HepG2 (cell line): ENCODE data around the gene NACC2. TPM values are rescaled to one million over a fixed set of nuclear protein-coding genes. Genes with fewer than 3 reads are reported as not detected.

Source experiments
- ATF7-NPFF ChIP-seq: sonication (generic); formaldehyde crosslinking; IDR thresholded peaks from 2 replicates; pipeline ENCODE4 v1.8.1; 2023; ENCODE audit warnings: mild to moderate bottlenecking, low read depth, missing genetic modification reagents, moderate library complexity
- CSRNP2 ChIP-seq: sonication (generic); formaldehyde crosslinking; conservative IDR thresholded peaks from 2 replicates; pipeline ENCODE4 v1.8.0; 2022; ENCODE audit warnings: low read depth, missing genetic modification reagents
- FIP1L1 ChIP-seq: fragments of 200-400 bp; formaldehyde crosslinking; IDR thresholded peaks from 2 replicates; pipeline ENCODE4 v1.6.1; 2018; ENCODE audit warnings: low read depth, mild to moderate bottlenecking, low read length, moderate library complexity, borderline replicate concordance; ENCODE audit not compliant: insufficient read depth
- FLYWCH1 ChIP-seq: sonication (generic); formaldehyde crosslinking; IDR thresholded peaks from 2 replicates; pipeline ENCODE4 v1.8.1; 2023; ENCODE audit warnings: mild to moderate bottlenecking, missing genetic modification reagents
- HBP1 ChIP-seq: IDR thresholded peaks from 2 replicates; pipeline ENCODE4 v1.6.1; 2016; ENCODE audit warnings: low read depth, control low read depth
- KDM5A ChIP-seq: fragments of 200-600 bp; sonication (generic); IDR thresholded peaks from 2 replicates; pipeline ENCODE4 v1.7.0; 2018; ENCODE audit warnings: antibody characterized with exemption, mild to moderate bottlenecking, low read length, borderline replicate concordance
- MAF1 ChIP-seq: sonication (generic); formaldehyde crosslinking; IDR thresholded peaks from 2 replicates; pipeline ENCODE4 v1.5.0; 2020; ENCODE audit warnings: missing genetic modification reagents, borderline replicate concordance
- MAZ ChIP-seq, 2 experiments: sonication (generic) in 1 of 2; formaldehyde crosslinking in 1 of 2; IDR thresholded peaks; 2 replicates each; pipeline versions ENCODE4 v1.5.0 to v1.6.1; 2012 to 2020; ENCODE audit warnings: low read depth in 2 of 2, mild to moderate bottlenecking in 2 of 2, borderline replicate concordance in 1 of 2, improper control_type of control experiment in 1 of 2, low read length in 1 of 2, missing genetic modification reagents in 1 of 2, moderate library complexity in 1 of 2
- MED13 ChIP-seq: sonication (generic); formaldehyde crosslinking; IDR thresholded peaks from 2 replicates; pipeline ENCODE4 v1.5.0; 2020; ENCODE audit warnings: missing genetic modification reagents
- MLLT10 ChIP-seq: sonication (generic); formaldehyde crosslinking; IDR thresholded peaks from 2 replicates; pipeline ENCODE4 v1.4.0; 2020; ENCODE audit warnings: missing genetic modification reagents
- PAF1 ChIP-seq: IDR thresholded peaks from 2 replicates; pipeline ENCODE4 v1.6.1; 2016; ENCODE audit warnings: missing genetic modification reagents, missing compliant biosample characterization
- POLR2A ChIP-seq, 2 experiments: IDR thresholded peaks; 2 replicates each; pipeline ENCODE4 v1.6.1; 2011; ENCODE audit warnings: low read depth in 2 of 2, low read length in 2 of 2, mild to moderate bottlenecking in 1 of 2, moderate library complexity in 1 of 2; ENCODE audit not compliant: insufficient read depth in 1 of 2
- SIX1 ChIP-seq: sonication (generic); formaldehyde crosslinking; IDR thresholded peaks from 2 replicates; pipeline ENCODE4 v1.4.0; 2020; ENCODE audit warnings: missing genetic modification reagents, borderline replicate concordance
- SP5 ChIP-seq: IDR thresholded peaks from 2 replicates; pipeline ENCODE4 v1.6.1; 2016; ENCODE audit warnings: low read depth, borderline replicate concordance
- YEATS4 ChIP-seq: sonication (generic); formaldehyde crosslinking; IDR thresholded peaks from 2 replicates; pipeline ENCODE4 v1.4.0; 2020; ENCODE audit warnings: missing genetic modification reagents, borderline replicate concordance
- ZBTB7A ChIP-seq: sonication (generic); formaldehyde crosslinking; IDR thresholded peaks from 2 replicates; pipeline ENCODE4 v1.8.0; 2022; ENCODE audit warnings: mild to moderate bottlenecking, missing genetic modification reagents
- ZMYM4 ChIP-seq: sonication (generic); formaldehyde crosslinking; IDR thresholded peaks from 2 replicates; pipeline ENCODE4 v1.8.1; 2023; ENCODE audit warnings: mild to moderate bottlenecking, missing genetic modification reagents
- ZNF296 ChIP-seq: sonication (generic); formaldehyde crosslinking; conservative IDR thresholded peaks from 2 replicates; pipeline ENCODE4 v1.5.0; 2020; ENCODE audit warnings: mild to moderate bottlenecking, missing genetic modification reagents
- ZNF772 ChIP-seq: sonication (generic); formaldehyde crosslinking; IDR thresholded peaks from 2 replicates; pipeline ENCODE4 v1.5.0; 2020; ENCODE audit warnings: mild to moderate bottlenecking, missing genetic modification reagents
- ZNF782 ChIP-seq: sonication (generic); formaldehyde crosslinking; IDR thresholded peaks from 2 replicates; pipeline ENCODE4 v1.4.0; 2020; ENCODE audit warnings: missing genetic modification reagents, mild to moderate bottlenecking, borderline replicate concordance
- ZSCAN31 ChIP-seq: sonication (generic); formaldehyde crosslinking; IDR thresholded peaks from 2 replicates; pipeline ENCODE4 v1.5.0; 2020; ENCODE audit warnings: low read depth, mild to moderate bottlenecking, missing genetic modification reagents
- polyA plus RNA-seq, 8 experiments: library from polyadenylated mRNA; depleted of rRNA in 3 of 8; stranded (reverse) in 7 of 8; unstranded in 1 of 8; fragments of >200 nt; fragmentation: Illumina TruSeq in 4 of 8; extraction: Trizol in 4 of 8; gene quantifications; 2 replicates each; pipeline versions ENCODE4 v1.2.1 to v1.2.3, GENCODE V29; 2011 to 2016; ENCODE audit warnings: low read depth in 4 of 8, missing spikeins in 1 of 8, mixed read lengths in 1 of 8; ENCODE audit not compliant: insufficient read depth in 1 of 8
- total RNA-seq, 5 experiments: library from RNA; depleted of rRNA; stranded (reverse); fragments of >200 nt; fragmentation: Illumina TruSeq; extraction: Trizol; gene quantifications; 2 replicates each; pipeline ENCODE4 v1.2.3, GENCODE V29; 2016; ENCODE audit warnings: low read depth in 1 of 5
- TF ChIP-seq, protein P1 (sequence below): sonication (generic); formaldehyde crosslinking; IDR thresholded peaks from 2 replicates; pipeline ENCODE4 v1.5.0; 2020; ENCODE audit warnings: mild to moderate bottlenecking, missing genetic modification reagents, moderate library complexity

NACC2 gene
- total and polyA plus RNA-seq, 2 of the 13 experiments (the other 11 are each of a cell fraction or from before 2014, with no cell fraction given) = 5.9 to 12.3 TPM

- TF ChIP-seq, protein P1, sequence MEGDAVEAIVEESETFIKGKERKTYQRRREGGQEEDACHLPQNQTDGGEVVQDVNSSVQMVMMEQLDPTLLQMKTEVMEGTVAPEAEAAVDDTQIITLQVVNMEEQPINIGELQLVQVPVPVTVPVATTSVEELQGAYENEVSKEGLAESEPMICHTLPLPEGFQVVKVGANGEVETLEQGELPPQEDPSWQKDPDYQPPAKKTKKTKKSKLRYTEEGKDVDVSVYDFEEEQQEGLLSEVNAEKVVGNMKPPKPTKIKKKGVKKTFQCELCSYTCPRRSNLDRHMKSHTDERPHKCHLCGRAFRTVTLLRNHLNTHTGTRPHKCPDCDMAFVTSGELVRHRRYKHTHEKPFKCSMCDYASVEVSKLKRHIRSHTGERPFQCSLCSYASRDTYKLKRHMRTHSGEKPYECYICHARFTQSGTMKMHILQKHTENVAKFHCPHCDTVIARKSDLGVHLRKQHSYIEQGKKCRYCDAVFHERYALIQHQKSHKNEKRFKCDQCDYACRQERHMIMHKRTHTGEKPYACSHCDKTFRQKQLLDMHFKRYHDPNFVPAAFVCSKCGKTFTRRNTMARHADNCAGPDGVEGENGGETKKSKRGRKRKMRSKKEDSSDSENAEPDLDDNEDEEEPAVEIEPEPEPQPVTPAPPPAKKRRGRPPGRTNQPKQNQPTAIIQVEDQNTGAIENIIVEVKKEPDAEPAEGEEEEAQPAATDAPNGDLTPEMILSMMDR (CRISPR knock-in tag) = peak; percentile 31
- 0 out of 2 replicates have a peak, but pooled peaks have one; percentile 19 for TF ChIP-seq MAZ (IDR thresholded peaks at IDR 0.05; ENCODE audit: borderline replicate concordance, low read depth, low read length)
- TF ChIP-seq MAZ (CRISPR knock-in tag; IDR thresholded peaks at IDR 0.05; ENCODE audit: low read depth) = no peak; the same call in 1 of the 2 replicates
- TF ChIP-seq SP5 (CRISPR knock-in tag) = peak; percentile 34; the same call in 1 of the 2 replicates
- 0 out of 2 replicates have a peak, but pooled peaks have one; percentile 53 for TF ChIP-seq YEATS4 (CRISPR knock-in tag)
- no peak for TF ChIP-seq SIX1
- peak; percentile 43; the same call in 1 of the 2 replicates for TF ChIP-seq KDM5A
- TF ChIP-seq CSRNP2 = no peak
- TF ChIP-seq ZMYM4 (CRISPR knock-in tag) = no peak
- no peak for TF ChIP-seq MED13
- TF ChIP-seq POLR2A (IDR thresholded peaks at IDR 0.05; ENCODE audit: insufficient read depth in 1 of 2, low read depth in 2 of 2, low read length in 2 of 2) = peak in 1 of 2 experiments; percentile 57; a peak in 1 of 4 replicates
- peak; percentile 9; the same call in 1 of the 2 replicates for TF ChIP-seq ZSCAN31
- no peak for TF ChIP-seq MLLT10 (CRISPR knock-in tag)
- 0 out of 2 replicates have a peak, but pooled peaks have one; percentile 33 for TF ChIP-seq ZNF296 (CRISPR knock-in tag)
- no peak for TF ChIP-seq HBP1
- no peak for TF ChIP-seq FIP1L1
- no peak for TF ChIP-seq PAF1 (CRISPR knock-in tag)
- no peak for TF ChIP-seq ZNF782 (CRISPR knock-in tag)
- TF ChIP-seq FLYWCH1 (CRISPR knock-in tag) = no peak
- no peak for TF ChIP-seq ZBTB7A
- TF ChIP-seq MAF1 (CRISPR knock-in tag) = no peak
- peak; percentile 63; the same call in 1 of the 2 replicates for TF ChIP-seq ZNF772 (CRISPR knock-in tag)
- TF ChIP-seq ATF7-NPFF (CRISPR knock-in tag) = peak; percentile 42; the same call in 1 of the 2 replicates
Observed at GRCh38 chr9:136093995-136094881, 851 bp downstream of the NACC2 start (continued).
